GM18499 (cell line): ENCODE measurements around the gene OMA1.

Experiments used
- ATAC-seq: cut with Tn5 transposase; IDR thresholded peaks from one replicate; pipeline ENCODE4 v1.9.1; 2021; ENCODE audit warnings: moderate number of reproducible peaks; ENCODE audit not compliant: insufficient read depth, unreplicated experiment

OMA1 gene

DNA sequence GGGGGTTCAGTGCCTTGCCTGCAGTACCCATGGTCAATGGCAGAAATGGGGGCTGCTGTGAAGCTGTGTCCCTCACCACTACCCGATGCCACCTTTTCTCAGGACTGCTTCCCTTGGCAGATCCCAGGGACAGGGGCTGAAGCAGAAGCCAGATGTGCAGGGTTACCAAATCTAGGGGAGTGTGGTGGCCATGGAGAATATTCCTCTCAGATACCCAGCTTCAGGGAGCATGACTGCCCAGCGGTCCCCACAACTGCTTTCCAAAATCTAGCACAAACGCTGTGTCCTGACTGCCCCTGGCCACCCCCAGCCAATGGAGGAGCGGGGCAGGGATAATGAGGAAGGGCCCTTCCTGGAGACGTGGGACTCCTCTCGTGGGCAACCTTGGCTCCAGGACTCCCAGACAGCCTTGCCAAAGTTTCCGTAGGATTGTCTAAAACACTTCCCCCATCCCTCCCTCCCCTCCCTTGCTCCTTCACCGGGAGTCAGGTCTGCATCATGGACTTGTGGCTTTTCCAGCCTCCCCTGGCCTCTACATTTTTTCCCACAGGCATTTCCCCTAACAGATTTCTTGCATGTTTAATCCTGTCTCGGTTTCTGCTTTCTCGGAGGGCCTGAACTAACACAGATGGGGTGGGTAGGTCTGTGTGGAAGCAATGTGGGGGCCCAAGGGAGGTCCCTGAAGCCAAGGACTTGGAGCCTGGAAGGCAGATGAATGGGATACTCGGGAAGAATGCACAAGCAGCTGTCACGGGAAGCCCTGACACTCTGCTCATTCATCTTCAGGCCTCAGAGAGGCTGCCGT is 80.5 kb downstream of the OMA1 start:
- ATAC-seq: no peak

DNA sequence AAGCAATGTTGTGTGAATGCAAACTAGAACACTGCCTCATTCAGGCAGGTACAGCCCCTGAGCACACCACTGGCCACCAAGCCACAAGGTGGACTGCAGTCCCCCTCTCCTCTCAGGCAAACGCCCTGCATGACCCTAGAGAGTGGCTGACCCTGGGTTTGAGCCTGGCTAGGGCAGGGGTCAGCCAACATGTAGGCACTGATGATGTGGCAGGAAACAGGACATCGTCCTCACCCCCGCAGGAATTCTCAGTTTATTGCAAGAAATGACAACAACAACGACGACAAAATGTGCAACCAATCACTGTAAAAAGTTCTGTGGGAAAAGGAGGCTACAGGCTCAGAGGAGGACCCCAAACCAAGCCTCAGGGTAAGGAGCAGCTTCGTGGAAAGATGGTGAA is 81.3 kb downstream of the OMA1 start:
- ATAC-seq: no peak

DNA sequence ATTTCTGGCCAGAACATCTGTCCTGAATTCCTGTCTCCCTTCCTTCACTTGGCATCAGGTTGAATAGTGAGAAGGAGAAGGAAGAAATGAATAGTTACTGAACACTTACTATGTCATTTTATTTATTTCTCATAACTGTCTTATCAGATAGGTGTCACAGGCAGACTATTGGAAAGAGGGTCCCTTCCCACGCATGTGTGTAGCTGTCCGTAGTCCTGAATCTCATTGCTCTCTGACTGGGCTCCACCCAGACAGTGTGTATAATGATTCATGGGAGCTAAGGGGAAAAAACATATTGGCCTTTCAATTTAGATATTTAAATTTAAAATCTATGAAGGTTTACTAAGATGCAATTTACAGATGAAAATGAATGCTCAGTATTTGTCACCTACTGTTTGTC is 86.1 kb downstream of the OMA1 start:
- no peak for ATAC-seq

DNA sequence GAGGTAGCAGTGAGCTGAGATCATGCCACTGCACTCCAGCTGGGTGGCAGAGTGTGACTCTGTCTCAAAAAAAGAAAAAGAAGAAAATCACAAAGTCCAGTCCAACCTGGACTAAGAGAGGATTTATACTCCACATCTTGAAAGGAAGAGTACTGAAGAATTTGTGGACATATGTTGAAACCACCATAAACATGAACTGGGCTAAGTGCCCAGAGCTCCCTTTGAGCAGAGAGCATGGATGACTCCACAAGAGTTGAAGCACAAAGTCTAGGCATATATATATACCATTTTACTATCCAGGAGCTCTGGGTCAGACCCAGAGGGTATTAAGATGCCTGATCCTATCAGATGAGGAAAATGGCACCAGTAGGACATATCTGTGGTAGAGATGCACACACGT is 86.6 kb downstream of the OMA1 start:
- no peak for ATAC-seq

DNA sequence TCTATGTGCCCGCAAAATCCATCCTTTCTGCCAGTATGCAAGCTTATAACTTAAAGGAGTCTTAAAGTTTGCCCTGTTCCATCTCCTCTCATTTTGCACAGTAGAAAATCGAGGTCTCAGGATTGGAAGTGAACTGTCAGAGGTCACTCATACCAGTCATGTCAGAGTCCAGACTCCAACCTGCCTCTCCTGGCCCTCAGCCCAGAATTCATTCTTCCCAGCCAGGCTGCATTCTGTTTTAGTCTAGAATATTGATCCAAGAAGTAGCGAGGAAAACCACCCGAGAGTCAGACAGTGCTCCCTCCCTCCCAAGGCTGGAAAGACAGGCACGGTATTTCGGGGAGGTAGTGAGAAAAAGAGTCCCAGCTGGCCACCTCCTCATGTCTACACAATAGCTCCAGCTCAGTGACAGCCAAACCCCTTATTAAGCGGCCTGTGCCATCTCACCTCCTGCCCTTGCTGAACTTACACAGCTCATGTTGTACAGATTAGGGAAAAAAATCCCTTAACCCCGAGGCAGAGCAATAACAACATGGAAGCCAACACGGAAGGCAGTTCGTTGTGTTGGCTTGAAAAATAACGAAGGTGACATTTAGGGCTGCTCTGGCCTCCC is 89.4 kb downstream of the OMA1 start:
- ATAC-seq: no peak

DNA sequence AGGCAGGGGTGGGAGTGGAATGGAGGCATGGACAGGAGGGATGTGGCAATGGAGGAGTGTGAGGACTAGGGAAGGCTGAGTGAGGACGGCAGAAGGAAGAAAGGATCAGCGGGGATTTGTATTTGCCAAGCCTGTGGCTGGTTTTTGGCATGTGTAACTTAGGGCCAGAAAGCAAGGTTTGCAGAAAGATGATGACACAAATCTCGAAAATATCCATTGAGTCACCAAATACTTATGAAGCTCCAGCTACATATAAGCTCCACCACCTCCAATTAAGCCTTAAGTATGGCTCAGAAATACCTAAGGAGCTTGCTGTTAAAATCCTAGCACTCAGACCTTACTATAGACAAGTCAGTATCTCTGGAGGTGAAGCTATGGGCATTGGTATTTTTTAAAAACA is 90.1 kb downstream of the OMA1 start:
- ATAC-seq: no peak

- no peak for ATAC-seq
Observed at GRCh38 chr1:58454807-58455206, 91.7 kb downstream of the OMA1 start.

- ATAC-seq: no peak
Observed at GRCh38 chr1:58454385-58454784, 92.1 kb downstream of the OMA1 start.

GRCh38 chr1:58451560-58452191 is 94.8 kb downstream of the OMA1 start:
- no peak for ATAC-seq

- no peak for ATAC-seq
Observed at GRCh38 chr1:58447886-58448285, 98.6 kb downstream of the OMA1 start.

DNA sequence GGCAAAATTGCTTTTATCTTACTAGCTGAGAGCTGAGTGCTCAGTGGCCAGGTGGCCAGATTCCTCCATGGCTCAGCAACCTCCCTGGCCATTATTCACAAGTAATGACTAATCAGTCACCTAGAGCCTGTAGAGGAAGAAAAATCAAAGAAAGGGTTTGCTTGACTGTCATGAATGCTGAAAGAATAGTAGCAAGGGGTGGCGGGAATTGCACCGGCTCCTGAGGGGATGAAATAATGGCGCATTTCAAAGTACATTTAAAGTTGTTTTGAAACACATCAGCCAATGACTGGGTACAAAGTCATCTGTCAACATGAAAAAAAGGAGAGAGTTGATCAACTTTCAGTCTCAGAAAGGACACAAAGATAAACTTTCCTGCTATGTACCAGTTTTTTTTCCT is 99.5 kb downstream of the OMA1 start:
- no peak for ATAC-seq

DNA sequence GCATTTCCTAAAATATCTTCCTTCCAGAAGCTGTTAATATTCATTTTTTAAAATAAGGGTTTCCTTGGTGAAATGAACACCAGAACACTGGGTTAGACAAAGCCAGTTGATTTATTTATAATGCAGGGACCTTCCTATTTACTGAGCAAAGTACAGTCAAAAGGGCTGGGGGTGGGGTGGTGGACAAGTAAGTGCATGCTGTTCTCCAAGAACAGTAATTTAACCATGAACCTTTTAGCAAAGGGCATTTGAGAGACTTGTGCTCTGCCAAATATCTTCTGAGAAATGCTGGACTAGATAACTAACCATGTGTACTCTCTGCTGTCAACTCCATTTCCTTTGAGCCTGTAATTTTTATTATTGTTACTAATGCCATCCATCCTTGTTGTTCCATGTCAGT is 100.2 kb downstream of the OMA1 start:
- ATAC-seq: no peak

GRCh38 chr1:58443986-58444868 is 102.3 kb downstream of the OMA1 start:
- no peak for ATAC-seq

GRCh38 chr1:58442114-58442513 is 104.4 kb downstream of the OMA1 start:
- ATAC-seq: no peak

GRCh38 chr1:58441699-58442098 is 104.8 kb downstream of the OMA1 start:
- no peak for ATAC-seq

DNA sequence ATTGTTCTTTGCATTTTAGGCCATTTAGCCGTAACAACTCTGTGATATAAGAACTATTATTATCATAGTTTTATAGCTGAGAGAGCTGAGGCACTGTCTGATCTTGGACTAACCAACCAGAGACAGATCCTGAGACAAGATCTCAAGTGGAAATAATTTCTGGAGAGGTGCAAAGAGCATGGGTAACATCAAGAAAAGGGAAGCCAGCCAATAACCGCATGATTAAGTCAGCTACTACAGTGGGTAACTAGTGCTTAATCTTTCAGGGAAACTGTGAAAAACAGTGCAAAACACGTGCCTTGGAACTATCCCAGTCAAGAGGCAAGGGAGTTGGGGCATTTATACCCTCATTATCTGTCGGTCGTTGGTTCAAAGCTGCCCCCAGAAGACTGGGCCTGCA is 105.8 kb downstream of the OMA1 start:
- no peak for ATAC-seq

DNA sequence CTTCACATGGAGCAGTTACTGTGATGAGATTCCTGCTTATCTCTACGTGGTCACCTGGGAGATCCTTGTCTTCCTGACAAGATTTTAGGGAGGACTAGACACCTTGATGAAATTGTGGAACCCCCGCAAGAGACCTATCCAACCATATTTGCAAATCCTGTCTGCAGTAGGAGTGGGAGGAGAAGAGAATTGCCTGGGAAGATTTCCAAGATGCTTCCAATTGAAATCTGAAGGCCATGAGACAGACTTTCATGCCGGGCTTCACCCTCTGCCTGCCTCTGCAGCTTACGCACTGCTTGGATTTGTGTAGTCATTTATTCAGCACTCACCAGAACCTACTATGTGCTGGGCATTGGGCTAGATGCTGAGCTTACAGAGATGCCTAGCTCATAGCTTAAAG is 106.6 kb downstream of the OMA1 start:
- no peak for ATAC-seq

- no peak for ATAC-seq
Observed at GRCh38 chr1:58438468-58438867, 108.1 kb downstream of the OMA1 start.

GRCh38 chr1:58437623-58438022 is 108.9 kb downstream of the OMA1 start:
- no peak for ATAC-seq

- ATAC-seq: no peak
Observed at GRCh38 chr1:58436615-58437297, 109.8 kb downstream of the OMA1 start.
